Lower lobe of right lung (tissue), 2 donors: ENCODE results near the gene FSD2. TPM values are rescaled to one million over a fixed set of nuclear protein-coding genes. Genes with fewer than 3 reads are reported as not detected.

Experiments
- ATAC-seq, 2 donors: fragments of 200-7000 bp; cut with Tn5 transposase; one replicate each; pipeline ENCODE4 v1.9.1; 2020 to 2022; ENCODE audit warnings: mild to moderate bottlenecking in 2 of 2, moderate library complexity in 2 of 2
- DNase-seq: peaks from one replicate; pipeline ENCODE4 v3.0.0-alpha.2; 2020
- H3K27ac ChIP-seq: fragments of 200-600 bp; one replicate; pipeline ENCODE4 v1.8.0; 2022
- H3K27me3 ChIP-seq: fragments of 200-600 bp; one replicate; pipeline ENCODE4 v1.8.0; 2022; ENCODE audit warnings: low read depth
- H3K36me3 ChIP-seq: fragments of 200-600 bp; one replicate; pipeline ENCODE4 v1.8.0; 2022; ENCODE audit warnings: mild to moderate bottlenecking
- H3K4me1 ChIP-seq: fragments of 200-600 bp; one replicate; pipeline ENCODE4 v1.8.0; 2022
- H3K4me3 ChIP-seq: fragments of 200-600 bp; one replicate; pipeline ENCODE4 v1.8.0; 2022; ENCODE audit warnings: mild to moderate bottlenecking
- H3K9me3 ChIP-seq: fragments of 200-600 bp; one replicate; pipeline ENCODE4 v1.8.0; 2022
- CTCF ChIP-seq: fragments of 200-600 bp; IDR thresholded peaks from one replicate; pipeline ENCODE4 v1.8.0; 2022; ENCODE audit warnings: antibody characterized with exemption, mild to moderate bottlenecking
- intact Hi-C: fragments of 100-400 bp; cut with DNase I; formaldehyde crosslinking; loops from one replicate; pipeline ENCODE4 v1.11.0; 2022
- total RNA-seq: library from RNA; stranded (reverse); fragmentation: NEBNext Ultra II Directional; extraction: Animal tissue kit (Norgen Biotek cat#: 25700); gene quantifications from one replicate; pipeline ENCODE4 v1.2.1, GENCODE V29; 2021
- donor health status: DM: no; HTN: yes; CAD: no; lungs with severe emphysema.

FSD2 gene
- total RNA-seq, 1 donor from 2014 or later = 0.18 TPM

- H3K27me3 ChIP-seq = no peaks in the 10 kb centered on the region
- peak overlapping the region; percentile 88 for H3K27ac ChIP-seq
- ATAC-seq (peak; percentile 19 to 28), DNase-seq (no peak)
- peak overlapping the region; percentile 88 for H3K4me3 ChIP-seq
- H3K9me3 ChIP-seq = no peaks in the 10 kb centered on the region
- TF ChIP-seq CTCF = no peak
- H3K4me1 ChIP-seq = peaks cover 24% of the 10 kb centered on the region
- intact Hi-C loops = no loop called here
- peaks cover 35% of the 10 kb centered on the region for H3K36me3 ChIP-seq
Observed at GRCh38 chr15:82750831-82751180, 55.1 kb downstream of the FSD2 start.

- H3K4me1 ChIP-seq = peaks cover 24% of the 10 kb centered on the region
- intact Hi-C loops = no loop called here
- no peak for TF ChIP-seq CTCF
- DNase-seq (peak; percentile 93), ATAC-seq (peak; percentile 98 to 100)
- no peaks in the 10 kb centered on the region for H3K27me3 ChIP-seq
- no peaks in the 10 kb centered on the region for H3K9me3 ChIP-seq
- peak overlapping the region; percentile 88 for H3K27ac ChIP-seq
- peaks cover 29% of the 10 kb centered on the region for H3K36me3 ChIP-seq
- H3K4me3 ChIP-seq = peak overlapping the region; percentile 88
Observed at GRCh38 chr15:82749951-82750830, 55.7 kb downstream of the FSD2 start.

GRCh38 chr15:82748315-82748714 is 57.6 kb downstream of the FSD2 start:
- H3K27me3 ChIP-seq = no peaks in the 10 kb centered on the region
- intact Hi-C loops = no loop called here

GRCh38 chr15:82743810-82744209 is 62.1 kb downstream of the FSD2 start:
- Histone ChIP-seq H3K4me3 (no peak overlapping the region), H3K27me3 (no peaks in the 10 kb centered on the region), H3K9me3 (no peaks in the 10 kb centered on the region), H3K4me1 (no peaks in the 10 kb centered on the region), H3K36me3 (no peaks in the 10 kb centered on the region), H3K27ac (no peak overlapping the region)
- ATAC-seq (no peak), DNase-seq (no peak)
- TF ChIP-seq CTCF = no peak
- intact Hi-C loops = no loop called here

More at GRCh38 chr15:82748315-82748714, 57.6 kb downstream of the FSD2 start:
- ATAC-seq = no peak
- Histone ChIP-seq H3K27ac (no peak overlapping the region), H3K4me3 (no peak overlapping the region), H3K4me1 (peaks cover 24% of the 10 kb centered on the region), H3K9me3 (no peaks in the 10 kb centered on the region), H3K36me3 (peaks cover 14% of the 10 kb centered on the region)
- DNase-seq = no peak
- TF ChIP-seq CTCF = no peak

- Histone ChIP-seq H3K4me3 (no peak overlapping the region), H3K4me1 (no peaks in the 10 kb centered on the region), H3K27ac (no peak overlapping the region), H3K9me3 (no peaks in the 10 kb centered on the region), H3K36me3 (peaks cover 4% of the 10 kb centered on the region), H3K27me3 (no peaks in the 10 kb centered on the region)
- intact Hi-C loops = no loop called here
- no peak for ATAC-seq
- TF ChIP-seq CTCF = no peak
- no peak for DNase-seq
Observed at GRCh38 chr15:82742134-82742533, 63.7 kb downstream of the FSD2 start.
